Omental fat pad (tissue), 4 donors: ENCODE results near the gene NBPF12. TPM values are rescaled to one million over a fixed set of nuclear protein-coding genes. Genes with fewer than 3 reads are reported as not detected.
"Not testable (repeated sequence)": the region's sequence is repeated elsewhere in the genome, so short reads cannot be mapped to it uniquely, and the experiment has no call there.

Source experiments
- ATAC-seq: fragments of 150-250 bp; one replicate; pipeline ENCODE4 v1.9.1; 2016; ENCODE audit warnings: mild to moderate bottlenecking, moderate library complexity; ENCODE audit not compliant: low FRiP score
- DNase-seq: peaks from one replicate; pipeline ENCODE4 v3.0.0-alpha.2; 2019; ENCODE audit warnings: low spot score
- total RNA-seq, 4 donors: library from RNA; depleted of rRNA; stranded (reverse); fragments of >200 nt; gene quantifications; one replicate each; pipeline ENCODE4 v1.1.0, GENCODE V29; 2016
- TF ChIP-seq, protein P1 (sequence below), 3 donors: fragments of 450-650 bp; IDR thresholded peaks; one replicate each; pipeline ENCODE4 v1.5.1; 2016 to 2017; ENCODE audit warnings: antibody characterized with exemption in 3 of 3, mild to moderate bottlenecking in 3 of 3, moderate library complexity in 2 of 3

The NBPF12 gene
- total RNA-seq, 4 donors from 2014 or later = 7.0 to 16.7 (median 12.4) TPM

DNA sequence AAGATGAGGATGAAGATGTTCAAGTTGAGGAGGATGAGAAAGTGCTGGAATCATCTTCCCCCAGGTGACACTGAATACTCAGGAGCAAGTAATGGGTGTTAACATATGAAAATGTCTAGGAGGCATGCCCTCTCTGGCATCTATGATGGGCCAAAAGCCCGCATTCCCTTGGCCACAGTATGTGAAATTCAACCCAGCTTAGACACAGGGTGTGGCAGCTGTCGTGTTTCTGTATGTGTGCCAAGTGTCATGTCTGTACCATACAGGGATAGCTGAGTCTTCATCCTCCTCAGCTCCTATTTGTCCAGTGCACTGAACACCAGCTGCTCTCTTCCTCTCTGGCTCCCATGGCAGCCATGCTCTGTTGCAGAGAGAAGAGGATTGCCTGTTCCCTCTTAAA is 32.5 kb downstream of the NBPF12 start:
- not testable (repeated sequence) for DNase-seq

DNA sequence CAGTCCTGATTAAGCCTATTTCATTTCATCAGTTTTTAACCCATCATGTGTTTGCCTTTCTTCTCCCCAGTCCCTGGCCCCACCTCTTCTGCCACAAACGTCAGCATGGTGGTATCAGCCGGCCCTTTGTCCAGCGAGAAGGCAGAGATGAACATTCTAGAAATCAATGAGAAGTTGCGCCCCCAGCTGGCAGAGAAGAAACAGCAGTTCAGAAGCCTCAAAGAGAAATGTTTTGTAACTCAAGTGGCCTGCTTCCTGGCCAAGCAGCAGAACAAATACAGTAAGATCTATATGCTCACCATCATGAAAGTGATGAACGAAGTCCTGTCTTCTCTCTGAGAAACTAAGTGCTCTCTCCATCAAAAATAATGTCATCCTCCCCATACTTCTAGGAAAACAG is 34.6 kb downstream of the NBPF12 start:
- not testable (repeated sequence) for ATAC-seq, DNase-seq

More for the DNA sequence above, 32.5 kb downstream of the NBPF12 start:
- ATAC-seq = not testable (repeated sequence)

DNA sequence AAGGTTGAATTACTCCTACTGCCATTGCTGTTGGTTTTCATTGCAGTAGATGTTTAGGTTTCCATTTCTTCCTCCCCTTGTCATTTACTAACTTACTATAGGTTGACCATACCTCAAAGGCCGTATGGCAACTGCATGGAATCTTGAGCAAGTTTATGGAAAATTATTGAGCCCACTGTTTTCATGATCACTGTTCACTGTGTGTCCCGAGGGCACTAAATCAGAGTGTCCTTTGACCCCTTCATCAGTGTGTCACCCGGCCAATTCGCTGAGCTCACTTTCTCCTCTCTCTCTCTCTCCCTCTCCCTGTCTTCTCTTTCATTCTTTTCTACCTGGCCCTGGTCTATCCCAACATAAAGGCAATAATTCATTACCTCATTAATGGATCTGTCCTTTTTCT is 47.7 kb downstream of the NBPF12 start:
- not testable (repeated sequence) for DNase-seq, ATAC-seq

DNA sequence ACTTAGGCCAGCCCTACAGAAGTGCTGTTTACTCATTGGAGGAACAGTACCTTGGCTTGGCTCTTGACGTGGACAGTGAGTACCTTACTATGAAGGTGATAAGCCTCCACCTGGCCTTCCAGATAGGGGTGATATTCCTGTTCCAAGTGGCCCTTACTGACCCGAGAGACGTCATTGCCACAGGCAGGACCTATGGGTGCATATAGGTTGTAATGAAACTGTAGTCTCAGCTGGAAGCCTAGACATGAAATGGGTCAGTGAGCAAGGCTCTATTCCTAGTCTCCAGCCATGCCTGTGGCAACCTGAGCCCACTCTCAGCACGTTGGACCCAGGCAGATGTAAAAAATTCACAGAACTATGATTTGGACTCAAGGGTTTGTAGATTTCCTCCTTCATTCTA is 48.3 kb downstream of the NBPF12 start:
- ATAC-seq, DNase-seq: not testable (repeated sequence)

DNA sequence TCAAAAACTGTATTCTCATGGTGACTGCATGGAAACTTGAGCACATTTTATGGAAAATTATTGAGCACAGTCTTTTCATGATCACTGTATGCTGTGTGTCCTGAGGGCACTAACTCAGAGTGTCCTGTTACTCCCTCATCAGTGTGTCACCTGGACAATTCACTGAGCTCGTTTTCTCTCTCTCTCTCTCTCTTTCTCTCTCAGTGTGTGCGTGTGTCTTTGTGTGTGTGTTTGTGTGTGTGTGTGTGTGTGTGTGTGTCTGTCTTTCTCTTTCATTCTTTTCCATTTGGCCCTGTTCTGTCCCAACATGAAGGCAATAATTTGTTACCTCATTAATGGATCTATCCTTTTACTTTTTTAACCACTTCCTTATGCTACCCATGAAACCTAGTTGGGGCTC is 49.4 kb downstream of the NBPF12 start:
- not testable (repeated sequence) for DNase-seq, ATAC-seq

DNA sequence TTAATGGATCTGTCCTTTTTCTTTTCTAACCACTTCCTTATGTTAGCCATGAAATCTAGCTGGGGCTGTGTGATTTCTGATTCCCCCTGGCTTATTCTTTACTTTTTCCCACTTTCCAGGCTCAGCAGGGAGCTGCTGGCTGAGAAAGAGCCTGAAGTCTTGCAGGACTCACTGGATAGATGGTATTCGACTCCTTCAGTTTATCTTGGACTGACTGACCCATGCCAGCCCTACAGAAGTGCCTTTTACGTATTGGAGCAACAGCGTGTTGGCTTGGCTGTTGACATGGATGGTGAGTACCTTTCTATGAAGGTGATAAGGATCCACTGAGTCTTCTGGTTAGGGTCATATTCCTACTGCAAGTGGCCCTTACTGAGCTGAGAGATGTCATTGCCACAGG is 51.3 kb downstream of the NBPF12 start:
- DNase-seq, ATAC-seq: not testable (repeated sequence)

DNA sequence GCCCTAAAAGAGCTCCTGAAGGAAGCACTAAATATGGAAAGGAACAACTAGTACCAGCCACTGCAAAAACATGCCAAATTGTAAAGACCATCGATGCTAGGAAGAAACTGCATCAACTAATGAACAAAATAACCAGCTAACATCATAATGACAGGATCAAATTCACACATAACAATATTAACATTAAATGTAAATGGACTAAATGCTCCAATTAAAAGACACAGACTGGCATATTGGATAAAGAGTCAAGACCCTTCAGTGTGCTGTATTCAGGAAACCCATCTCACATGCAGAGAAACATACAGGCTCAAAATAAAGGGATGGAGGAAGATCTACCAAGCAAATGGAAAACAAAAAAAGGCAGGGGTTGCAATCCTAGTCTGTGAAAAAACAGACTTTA is 70.4 kb downstream of the NBPF12 start:
- not testable (repeated sequence) for DNase-seq, ATAC-seq

DNA sequence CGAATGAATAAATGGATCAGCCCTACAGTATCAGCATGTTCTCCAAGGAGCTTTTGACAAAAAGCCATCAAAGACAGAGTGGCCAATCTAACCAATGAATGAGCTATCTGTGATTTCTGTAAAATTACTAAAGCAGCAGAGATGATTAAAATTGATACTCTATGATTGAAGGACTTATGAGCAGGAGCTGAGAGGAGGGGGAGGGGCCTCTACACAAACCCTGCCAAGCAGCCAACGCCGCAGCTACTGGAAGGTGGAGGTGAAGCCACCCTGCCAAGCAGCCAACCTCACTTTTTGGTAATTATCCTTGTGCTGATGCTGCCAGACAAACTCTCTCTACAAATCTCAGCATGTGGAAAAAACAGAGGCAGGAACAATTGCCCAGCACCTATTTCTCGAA is 88.9 kb downstream of the NBPF12 start:
- not testable (repeated sequence) for ATAC-seq, DNase-seq

DNA sequence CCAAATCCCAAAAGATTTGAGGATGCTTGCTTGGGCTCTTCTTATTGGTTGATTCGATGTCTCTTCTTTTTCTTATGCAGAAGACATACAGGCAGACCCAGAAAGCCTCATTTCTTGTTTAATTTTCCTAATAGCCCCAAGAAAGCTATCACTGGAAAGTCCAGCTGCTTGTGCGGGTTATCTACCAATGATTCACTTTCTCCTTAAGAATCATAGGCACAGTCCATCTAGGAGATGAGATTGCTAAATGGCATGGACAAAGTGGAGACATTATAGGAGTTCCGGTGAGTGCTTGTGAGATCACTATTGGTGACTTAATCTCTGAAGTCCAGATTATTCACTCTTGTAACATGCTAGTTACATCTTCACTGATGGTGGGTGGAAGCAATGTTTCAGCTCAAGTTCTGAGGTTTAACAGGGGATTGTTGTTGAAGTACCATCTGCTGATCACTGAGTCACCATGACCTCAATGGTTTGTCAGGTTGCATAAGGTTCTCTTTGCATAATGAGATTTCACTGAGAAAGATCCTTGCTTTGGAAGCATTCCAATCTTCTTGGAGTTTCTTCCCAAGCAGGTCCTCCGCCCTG is 92.0 kb downstream of the NBPF12 start:
- ATAC-seq, DNase-seq: not testable (repeated sequence)

DNA sequence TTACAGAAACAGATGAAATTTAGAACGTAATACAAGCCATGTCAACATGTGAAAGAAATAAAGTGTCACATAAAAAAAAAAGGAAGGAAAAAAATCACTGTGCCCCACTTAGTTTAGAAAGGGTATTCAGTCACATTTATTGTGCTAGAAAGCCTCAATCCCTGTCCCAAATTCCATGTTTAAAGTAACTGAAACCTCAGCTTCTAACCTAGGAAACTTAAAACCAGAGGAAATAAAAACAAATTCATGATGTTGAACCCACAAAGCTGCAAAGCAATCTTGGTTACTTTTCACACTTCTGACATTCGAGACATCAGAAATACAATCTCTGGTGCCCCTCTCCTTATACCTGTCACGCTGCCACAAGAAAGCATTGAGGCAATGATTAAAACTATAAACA is 101.8 kb downstream of the NBPF12 start:
- DNase-seq = no peak
- TF ChIP-seq, protein P1, sequence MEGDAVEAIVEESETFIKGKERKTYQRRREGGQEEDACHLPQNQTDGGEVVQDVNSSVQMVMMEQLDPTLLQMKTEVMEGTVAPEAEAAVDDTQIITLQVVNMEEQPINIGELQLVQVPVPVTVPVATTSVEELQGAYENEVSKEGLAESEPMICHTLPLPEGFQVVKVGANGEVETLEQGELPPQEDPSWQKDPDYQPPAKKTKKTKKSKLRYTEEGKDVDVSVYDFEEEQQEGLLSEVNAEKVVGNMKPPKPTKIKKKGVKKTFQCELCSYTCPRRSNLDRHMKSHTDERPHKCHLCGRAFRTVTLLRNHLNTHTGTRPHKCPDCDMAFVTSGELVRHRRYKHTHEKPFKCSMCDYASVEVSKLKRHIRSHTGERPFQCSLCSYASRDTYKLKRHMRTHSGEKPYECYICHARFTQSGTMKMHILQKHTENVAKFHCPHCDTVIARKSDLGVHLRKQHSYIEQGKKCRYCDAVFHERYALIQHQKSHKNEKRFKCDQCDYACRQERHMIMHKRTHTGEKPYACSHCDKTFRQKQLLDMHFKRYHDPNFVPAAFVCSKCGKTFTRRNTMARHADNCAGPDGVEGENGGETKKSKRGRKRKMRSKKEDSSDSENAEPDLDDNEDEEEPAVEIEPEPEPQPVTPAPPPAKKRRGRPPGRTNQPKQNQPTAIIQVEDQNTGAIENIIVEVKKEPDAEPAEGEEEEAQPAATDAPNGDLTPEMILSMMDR (IDR thresholded peaks at IDR 0.05) = no peak
- ATAC-seq = no peak

DNA sequence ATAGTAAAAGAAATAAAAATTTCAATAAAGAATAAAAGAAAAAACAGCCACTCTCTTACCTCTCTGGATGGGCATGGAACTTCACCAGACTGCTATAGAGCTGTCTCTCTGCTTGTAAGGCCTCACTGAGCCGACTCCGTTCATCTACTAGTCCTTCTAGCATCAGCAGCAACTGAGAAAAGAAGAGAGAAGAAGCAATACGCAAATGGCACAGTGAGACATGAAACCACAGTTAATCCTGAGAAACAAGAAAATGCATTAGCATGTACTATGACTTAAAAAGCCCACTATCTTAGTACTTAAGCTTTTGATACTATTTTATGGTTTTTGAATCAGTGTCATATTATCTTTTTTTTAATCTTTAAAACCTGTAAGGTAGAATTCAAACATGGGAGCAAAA is 104.8 kb downstream of the NBPF12 start:
- not testable (repeated sequence) for ATAC-seq, DNase-seq

DNA sequence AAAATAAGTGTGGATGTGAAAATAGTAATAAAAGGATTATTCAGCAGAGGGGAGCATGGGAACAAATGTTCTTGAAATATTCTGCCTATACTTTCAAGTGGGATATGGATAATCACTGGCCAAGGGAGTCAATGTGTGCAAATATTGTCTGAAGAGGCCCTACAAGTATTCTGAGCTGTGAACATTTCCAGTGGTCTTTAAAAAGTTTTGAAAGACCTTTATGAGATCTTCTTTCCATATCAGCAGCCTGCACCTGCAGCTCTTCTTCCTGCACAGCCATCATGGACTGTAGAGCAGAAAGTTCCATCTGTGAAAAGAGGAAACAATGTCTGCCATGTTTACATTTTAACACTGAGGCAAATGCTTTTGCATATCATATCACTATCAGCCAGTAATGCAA is 106.4 kb downstream of the NBPF12 start:
- ATAC-seq, DNase-seq: not testable (repeated sequence)

Other genes starting within 250 kb of the NBPF12 start
- gene PRKAB2, start 234.1 kb downstream of the NBPF12 start, total RNA-seq = 10 to 100 TPM in 2 of 4 donors, 1 to 10 TPM in 2; 4.4 to 14.0 (median 9.1) TPM